ENCODE measurements around the gene HCFC1R1.

Gene HCFC1R1

GRCh38 chr16:3036726-3037315 is 13.1 kb upstream of the HCFC1R1 start, which contains the start of gene BICDL2:
Gene BICDL2 (minus strand): TSS chr16:3036944. CDS start chr16:3035496, 1,448 bp downstream.
- in situ Hi-C loops (cut with HindIII; ENCODE audit: low sequenced_read_pairs): no loop called here

GRCh38 chr16:3035972-3036725 is 12.4 kb upstream of the HCFC1R1 start:
- in situ Hi-C loops (cut with HindIII; ENCODE audit: low sequenced_read_pairs): no loop called here

GRCh38 chr16:3035289-3035971 is 11.7 kb upstream of the HCFC1R1 start:
- in situ Hi-C loops (cut with HindIII; ENCODE audit: low sequenced_read_pairs): no loop called here

GRCh38 chr16:3032624-3033023 is 8.9 kb upstream of the HCFC1R1 start:
- in situ Hi-C loops (cut with HindIII; ENCODE audit: low sequenced_read_pairs): no loop called here

- in situ Hi-C loops (cut with HindIII; ENCODE audit: low sequenced_read_pairs): no loop called here
These were observed 6.8 kb upstream of the HCFC1R1 start for GRCh38 chr16:3030222-3031212.

GRCh38 chr16:3029491-3030221 is 5.9 kb upstream of the HCFC1R1 start:
- in situ Hi-C loops (cut with HindIII; ENCODE audit: low sequenced_read_pairs): no loop called here

- in situ Hi-C loops (cut with HindIII; ENCODE audit: low sequenced_read_pairs): no loop called here
These were observed 5.1 kb upstream of the HCFC1R1 start for GRCh38 chr16:3028716-3029319.

GRCh38 chr16:3027983-3028715 is 4.4 kb upstream of the HCFC1R1 start:
- in situ Hi-C loops (cut with HindIII; ENCODE audit: low sequenced_read_pairs): no loop called here

- in situ Hi-C loops (cut with HindIII; ENCODE audit: low sequenced_read_pairs): no loop called here
These were observed 3.7 kb upstream of the HCFC1R1 start for GRCh38 chr16:3027489-3027795.

- in situ Hi-C loops (cut with HindIII; ENCODE audit: low sequenced_read_pairs): no loop called here
These were observed 3.1 kb upstream of the HCFC1R1 start for GRCh38 chr16:3026609-3027488.

- in situ Hi-C loops (cut with HindIII; ENCODE audit: low sequenced_read_pairs): no loop called here
These were observed 2.2 kb upstream of the HCFC1R1 start for GRCh38 chr16:3026003-3026378.

GRCh38 chr16:3025032-3026002 is 1.6 kb upstream of the HCFC1R1 start:
- in situ Hi-C loops (cut with HindIII; ENCODE audit: low sequenced_read_pairs): no loop called here

GRCh38 chr16:3023415-3023668 is 400 bp downstream of the HCFC1R1 start:
- in situ Hi-C loops (cut with HindIII; ENCODE audit: low sequenced_read_pairs): no loop called here

- in situ Hi-C loops (cut with HindIII; ENCODE audit: low sequenced_read_pairs): no loop called here
These were observed 893 bp downstream of the HCFC1R1 start for GRCh38 chr16:3022684-3023414.

GRCh38 chr16:3022208-3022683 is 1.5 kb downstream of the HCFC1R1 start:
- in situ Hi-C loops (cut with HindIII; ENCODE audit: low sequenced_read_pairs): no loop called here

- in situ Hi-C loops (cut with HindIII; ENCODE audit: low sequenced_read_pairs): no loop called here
These were observed 2.1 kb downstream of the HCFC1R1 start for GRCh38 chr16:3021449-3022207.
